Gastroesophageal sphincter (tissue), 3 donors: ENCODE measurements around the gene NOP16.

ENCODE experiments used
- EP300 ChIP-seq: sonication (generic); formaldehyde crosslinking; IDR thresholded peaks from one replicate; pipeline ENCODE4 v1.6.1; 2017; ENCODE audit warnings: antibody characterized with exemption, mild to moderate bottlenecking
- TF ChIP-seq, protein P1 (sequence below), 4 experiments: fragments of 200-600 bp in 2 of 4; fragments of 450-650 bp in 2 of 4; sonication (generic) in 1 of 4; IDR thresholded peaks; one replicate each; pipeline ENCODE4 v1.5.1; 2017 to 2019; ENCODE audit warnings: antibody characterized with exemption in 4 of 4, mild to moderate bottlenecking in 2 of 4, moderate library complexity in 2 of 4

DNA sequence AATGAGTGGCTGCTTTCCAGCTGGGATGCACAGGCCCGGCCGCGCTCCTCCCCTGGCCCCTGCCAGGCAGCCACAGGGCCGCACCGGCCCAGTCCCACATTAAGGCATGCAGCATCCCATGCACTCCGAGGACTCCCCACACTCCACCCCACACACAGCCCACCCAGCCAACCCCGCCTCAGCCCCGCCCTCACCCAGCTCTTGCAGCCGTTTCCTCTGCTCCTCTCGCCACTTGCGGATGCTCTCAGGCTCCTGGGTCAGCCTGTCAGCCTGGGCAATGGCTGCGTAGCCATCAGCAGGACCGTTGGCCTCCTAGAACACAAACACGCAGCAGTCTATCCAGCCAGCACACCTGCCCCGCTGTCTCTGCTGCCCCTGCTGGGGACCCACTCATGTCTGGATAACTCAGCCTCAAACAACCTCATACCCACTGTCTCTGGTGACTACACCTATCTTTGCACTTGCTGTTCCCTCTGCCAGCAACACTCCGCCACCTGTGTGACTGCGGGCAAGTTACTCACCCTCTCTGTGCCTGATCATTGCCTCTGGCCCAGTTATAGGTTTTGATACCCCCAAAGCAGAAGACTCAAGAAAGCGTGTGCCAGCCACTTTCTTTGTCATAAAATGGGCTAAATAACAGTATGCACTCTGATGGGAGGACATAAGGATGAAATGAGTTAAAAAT is 9.5 kb upstream of the NOP16 start:
- TF ChIP-seq EP300, result no peak
- TF ChIP-seq, protein P1, sequence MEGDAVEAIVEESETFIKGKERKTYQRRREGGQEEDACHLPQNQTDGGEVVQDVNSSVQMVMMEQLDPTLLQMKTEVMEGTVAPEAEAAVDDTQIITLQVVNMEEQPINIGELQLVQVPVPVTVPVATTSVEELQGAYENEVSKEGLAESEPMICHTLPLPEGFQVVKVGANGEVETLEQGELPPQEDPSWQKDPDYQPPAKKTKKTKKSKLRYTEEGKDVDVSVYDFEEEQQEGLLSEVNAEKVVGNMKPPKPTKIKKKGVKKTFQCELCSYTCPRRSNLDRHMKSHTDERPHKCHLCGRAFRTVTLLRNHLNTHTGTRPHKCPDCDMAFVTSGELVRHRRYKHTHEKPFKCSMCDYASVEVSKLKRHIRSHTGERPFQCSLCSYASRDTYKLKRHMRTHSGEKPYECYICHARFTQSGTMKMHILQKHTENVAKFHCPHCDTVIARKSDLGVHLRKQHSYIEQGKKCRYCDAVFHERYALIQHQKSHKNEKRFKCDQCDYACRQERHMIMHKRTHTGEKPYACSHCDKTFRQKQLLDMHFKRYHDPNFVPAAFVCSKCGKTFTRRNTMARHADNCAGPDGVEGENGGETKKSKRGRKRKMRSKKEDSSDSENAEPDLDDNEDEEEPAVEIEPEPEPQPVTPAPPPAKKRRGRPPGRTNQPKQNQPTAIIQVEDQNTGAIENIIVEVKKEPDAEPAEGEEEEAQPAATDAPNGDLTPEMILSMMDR (IDR thresholded peaks at IDR 0.05), result no peak
